SKM-1 treated with dmso at 0.1 percent for 144 hours (cell line): ENCODE measurements around the gene MPZL2.
A peak's percentile ranks its signal among the peaks of the same experiment; 100 is the strongest.

Experiments
- DNase-seq: peaks from one replicate; lab custom pipeline; 2025; ENCODE audit not compliant: unreplicated experiment; lab: John Stamatoyannopoulos, UW

Gene MPZL2

GRCh38 chr11:118283756-118284350 is 19.8 kb upstream of the MPZL2 start:
- DNase-seq, result no peak

GRCh38 chr11:118283037-118283636 is 19.0 kb upstream of the MPZL2 start:
- DNase-seq, result no peak

- no peak for DNase-seq
Observed at GRCh38 chr11:118282606-118283005, 18.5 kb upstream of the MPZL2 start.

GRCh38 chr11:118281284-118281683 is 17.2 kb upstream of the MPZL2 start:
- no peak for DNase-seq

- DNase-seq, result no peak
Observed at GRCh38 chr11:118277312-118277711, 13.2 kb upstream of the MPZL2 start.

- no peak for DNase-seq
Observed at GRCh38 chr11:118276422-118276821, 12.3 kb upstream of the MPZL2 start.

- no peak for DNase-seq
Observed at GRCh38 chr11:118275176-118275575, 11.1 kb upstream of the MPZL2 start.

- no peak for DNase-seq
Observed at GRCh38 chr11:118274186-118274585, 10.1 kb upstream of the MPZL2 start.

GRCh38 chr11:118272001-118272400 is 7.9 kb upstream of the MPZL2 start:
- no peak for DNase-seq

GRCh38 chr11:118267486-118267885 is 3.4 kb upstream of the MPZL2 start:
- no peak for DNase-seq

GRCh38 chr11:118265954-118266353 is 1.9 kb upstream of the MPZL2 start:
- no peak for DNase-seq

- no peak for DNase-seq
Observed at GRCh38 chr11:118264569-118265465, 720 bp upstream of the MPZL2 start.

GRCh38 chr11:118263112-118263511 is 985 bp downstream of the MPZL2 start:
- DNase-seq, result no peak

GRCh38 chr11:118260353-118260752 is 3.7 kb downstream of the MPZL2 start:
- no peak for DNase-seq

GRCh38 chr11:118259138-118259537 is 5.0 kb downstream of the MPZL2 start:
- DNase-seq, result no peak

GRCh38 chr11:118258410-118258809 is 5.7 kb downstream of the MPZL2 start:
- DNase-seq, result no peak

GRCh38 chr11:118252688-118253087 is 11.4 kb downstream of the MPZL2 start:
- DNase-seq, result no peak

- peak; percentile 8 for DNase-seq
Observed at GRCh38 chr11:118251858-118252652, 12.0 kb downstream of the MPZL2 start, which contains the start of gene MPZL3. Gene MPZL3, minus strand, starts transcription at chr11:118252365. Its CDS starts 71 bp downstream, at chr11:118252294.

GRCh38 chr11:118247041-118247440 is 17.1 kb downstream of the MPZL2 start:
- DNase-seq, result no peak

GRCh38 chr11:118245936-118246562 is 18.0 kb downstream of the MPZL2 start:
- DNase-seq, result no peak
